SK-N-SH treated with all-trans-retinoic acid at 6 μM for 48 hours (cell line): ENCODE data around the gene PEPD.

Experiments
- ATAC-seq: fragments of 200-7000 bp; cut with Tn5 transposase; 3 replicates; pipeline ENCODE4 v1.9.1; 2020; ENCODE audit warnings: mild to moderate bottlenecking, moderate library complexity
- ARNTL ChIP-seq: fragments of 450-650 bp; formaldehyde crosslinking; IDR thresholded peaks from 2 replicates; pipeline ENCODE4 v1.5.0; 2020; ENCODE audit warnings: low read depth, mild to moderate bottlenecking, moderate library complexity, borderline replicate concordance
- BACH2 ChIP-seq: fragments of 250-450 bp; sonication (Bioruptor Pico); IDR thresholded peaks from 2 replicates; pipeline ENCODE4 v1.9.0; 2021; ENCODE audit warnings: mild to moderate bottlenecking, borderline replicate concordance
- CREB5 ChIP-seq: fragments of 250-450 bp; sonication (Bioruptor Pico); IDR thresholded peaks from 2 replicates; pipeline ENCODE4 v1.5.1; 2020; ENCODE audit warnings: low read depth, mild to moderate bottlenecking, moderate library complexity
- CSRNP3 ChIP-seq: fragments of 250-450 bp; sonication (Bioruptor Pico); IDR thresholded peaks from 2 replicates; pipeline ENCODE4 v1.5.1; 2021; ENCODE audit warnings: mild to moderate bottlenecking, moderate library complexity
- ESRRG ChIP-seq: fragments of 250-450 bp; sonication (Bioruptor Pico); IDR thresholded peaks from 2 replicates; pipeline ENCODE4 v1.6.1; 2021; ENCODE audit warnings: mild to moderate bottlenecking
- GLIS3 ChIP-seq: fragments of 250-450 bp; sonication (Bioruptor Pico); IDR thresholded peaks from 2 replicates; pipeline ENCODE4 v1.5.0; 2020; ENCODE audit warnings: mild to moderate bottlenecking, moderate library complexity
- ISL1 ChIP-seq: fragments of 250-450 bp; sonication (Bioruptor Pico); IDR thresholded peaks from 2 replicates; pipeline ENCODE4 v2.1.2; 2022; ENCODE audit warnings: mild to moderate bottlenecking, moderate library complexity
- PPARA ChIP-seq: fragments of 250-450 bp; sonication (Bioruptor Pico); IDR thresholded peaks from 2 replicates; pipeline ENCODE4 v1.5.0; 2020; ENCODE audit warnings: mild to moderate bottlenecking, borderline replicate concordance
- RARB ChIP-seq: fragments of 250-450 bp; sonication (Bioruptor Pico); IDR thresholded peaks from 2 replicates; pipeline ENCODE4 v1.8.0; 2021; ENCODE audit warnings: mild to moderate bottlenecking, moderate library complexity
- SNAI2 ChIP-seq: fragments of 250-450 bp; sonication (Bioruptor Pico); IDR thresholded peaks from 2 replicates; pipeline ENCODE4 v1.5.0; 2020; ENCODE audit warnings: mild to moderate bottlenecking, moderate library complexity
- TCF4 ChIP-seq: fragments of 250-450 bp; sonication (Bioruptor Pico); IDR thresholded peaks from 2 replicates; pipeline ENCODE4 v1.8.0; 2021; ENCODE audit warnings: mild to moderate bottlenecking, moderate library complexity, borderline replicate concordance
- TOX ChIP-seq: fragments of 250-450 bp; sonication (Bioruptor Pico); IDR thresholded peaks from 2 replicates; pipeline ENCODE4 v1.8.0; 2021; ENCODE audit warnings: mild to moderate bottlenecking, moderate library complexity, borderline replicate concordance
- ZC3H10 ChIP-seq: fragments of 250-450 bp; sonication (Bioruptor Pico); IDR thresholded peaks from 2 replicates; pipeline ENCODE4 v1.5.1; 2021; ENCODE audit warnings: mild to moderate bottlenecking, moderate library complexity
- ZFP3 ChIP-seq: fragments of 250-450 bp; sonication (Bioruptor Pico); IDR thresholded peaks from 2 replicates; pipeline ENCODE4 v1.5.0; 2020; ENCODE audit warnings: mild to moderate bottlenecking, moderate library complexity
- ZFP30 ChIP-seq: fragments of 450-650 bp; formaldehyde crosslinking; IDR thresholded peaks from 2 replicates; pipeline ENCODE4 v1.5.0; 2022; ENCODE audit warnings: mild to moderate bottlenecking, moderate library complexity
- ZNF565 ChIP-seq: fragments of 450-650 bp; formaldehyde crosslinking; conservative IDR thresholded peaks from 2 replicates; pipeline ENCODE4 v1.5.0; 2020; ENCODE audit warnings: low read depth, mild to moderate bottlenecking, moderate library complexity
- ZNF70 ChIP-seq: fragments of 450-650 bp; formaldehyde crosslinking; IDR thresholded peaks from 2 replicates; pipeline ENCODE4 v1.5.0; 2020; ENCODE audit warnings: mild to moderate bottlenecking, moderate library complexity
- ZNF8 ChIP-seq: fragments of 450-650 bp; formaldehyde crosslinking; IDR thresholded peaks from 2 replicates; pipeline ENCODE4 v1.5.0; 2020; ENCODE audit warnings: mild to moderate bottlenecking, moderate library complexity
- TF ChIP-seq, protein P1 (sequence below): fragments of 250-450 bp; sonication (Bioruptor Pico); IDR thresholded peaks from 2 replicates; pipeline ENCODE4 v1.5.0; 2020; ENCODE audit warnings: mild to moderate bottlenecking, moderate library complexity
- TF ChIP-seq, protein P2 (sequence below): fragments of 250-450 bp; sonication (Bioruptor Pico); IDR thresholded peaks from 2 replicates; pipeline ENCODE4 v1.8.0; 2021; ENCODE audit warnings: low read depth, mild to moderate bottlenecking, moderate library complexity, borderline replicate concordance

The PEPD gene

GRCh38 chr19:33345163-33345562 is 176.4 kb downstream of the PEPD start (continued):
- TF ChIP-seq, protein P1, sequence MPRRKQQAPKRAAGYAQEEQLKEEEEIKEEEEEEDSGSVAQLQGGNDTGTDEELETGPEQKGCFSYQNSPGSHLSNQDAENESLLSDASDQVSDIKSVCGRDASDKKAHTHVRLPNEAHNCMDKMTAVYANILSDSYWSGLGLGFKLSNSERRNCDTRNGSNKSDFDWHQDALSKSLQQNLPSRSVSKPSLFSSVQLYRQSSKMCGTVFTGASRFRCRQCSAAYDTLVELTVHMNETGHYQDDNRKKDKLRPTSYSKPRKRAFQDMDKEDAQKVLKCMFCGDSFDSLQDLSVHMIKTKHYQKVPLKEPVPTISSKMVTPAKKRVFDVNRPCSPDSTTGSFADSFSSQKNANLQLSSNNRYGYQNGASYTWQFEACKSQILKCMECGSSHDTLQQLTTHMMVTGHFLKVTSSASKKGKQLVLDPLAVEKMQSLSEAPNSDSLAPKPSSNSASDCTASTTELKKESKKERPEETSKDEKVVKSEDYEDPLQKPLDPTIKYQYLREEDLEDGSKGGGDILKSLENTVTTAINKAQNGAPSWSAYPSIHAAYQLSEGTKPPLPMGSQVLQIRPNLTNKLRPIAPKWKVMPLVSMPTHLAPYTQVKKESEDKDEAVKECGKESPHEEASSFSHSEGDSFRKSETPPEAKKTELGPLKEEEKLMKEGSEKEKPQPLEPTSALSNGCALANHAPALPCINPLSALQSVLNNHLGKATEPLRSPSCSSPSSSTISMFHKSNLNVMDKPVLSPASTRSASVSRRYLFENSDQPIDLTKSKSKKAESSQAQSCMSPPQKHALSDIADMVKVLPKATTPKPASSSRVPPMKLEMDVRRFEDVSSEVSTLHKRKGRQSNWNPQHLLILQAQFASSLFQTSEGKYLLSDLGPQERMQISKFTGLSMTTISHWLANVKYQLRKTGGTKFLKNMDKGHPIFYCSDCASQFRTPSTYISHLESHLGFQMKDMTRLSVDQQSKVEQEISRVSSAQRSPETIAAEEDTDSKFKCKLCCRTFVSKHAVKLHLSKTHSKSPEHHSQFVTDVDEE (CRISPR knock-in tag), result no peak
- TF ChIP-seq ZNF70 (CRISPR knock-in tag) (no peak), GLIS3 (CRISPR knock-in tag) (no peak), ZC3H10 (CRISPR knock-in tag) (no peak), PPARA (CRISPR knock-in tag) (no peak), SNAI2 (CRISPR knock-in tag) (no peak)
- TF ChIP-seq, protein P2, sequence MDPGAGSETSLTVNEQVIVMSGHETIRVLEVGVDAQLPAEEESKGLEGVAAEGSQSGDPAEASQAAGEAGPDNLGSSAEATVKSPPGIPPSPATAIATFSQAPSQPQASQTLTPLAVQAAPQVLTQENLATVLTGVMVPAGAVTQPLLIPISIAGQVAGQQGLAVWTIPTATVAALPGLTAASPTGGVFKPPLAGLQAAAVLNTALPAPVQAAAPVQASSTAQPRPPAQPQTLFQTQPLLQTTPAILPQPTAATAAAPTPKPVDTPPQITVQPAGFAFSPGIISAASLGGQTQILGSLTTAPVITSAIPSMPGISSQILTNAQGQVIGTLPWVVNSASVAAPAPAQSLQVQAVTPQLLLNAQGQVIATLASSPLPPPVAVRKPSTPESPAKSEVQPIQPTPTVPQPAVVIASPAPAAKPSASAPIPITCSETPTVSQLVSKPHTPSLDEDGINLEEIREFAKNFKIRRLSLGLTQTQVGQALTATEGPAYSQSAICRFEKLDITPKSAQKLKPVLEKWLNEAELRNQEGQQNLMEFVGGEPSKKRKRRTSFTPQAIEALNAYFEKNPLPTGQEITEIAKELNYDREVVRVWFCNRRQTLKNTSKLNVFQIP (CRISPR knock-in tag), result no peak

DNA sequence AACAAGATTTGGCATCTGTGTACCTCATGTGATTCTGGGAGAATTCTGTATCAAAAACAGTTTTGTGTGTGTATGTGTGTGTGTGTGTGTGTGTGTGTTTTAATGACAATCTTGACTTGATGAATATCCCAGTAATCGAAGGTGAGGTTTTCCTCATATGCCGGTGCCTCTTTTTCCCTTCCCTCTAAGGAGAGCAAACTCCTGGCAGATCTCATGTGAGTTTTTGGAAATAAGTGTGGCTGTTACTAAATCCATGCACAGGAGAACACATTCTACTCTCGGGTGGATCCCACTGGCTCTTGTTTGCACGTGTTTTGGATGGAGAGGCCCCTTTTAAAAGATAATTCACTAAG is 177.0 kb downstream of the PEPD start:
- TF ChIP-seq ZNF565, result no peak
- no peak for TF ChIP-seq BACH2 (CRISPR knock-in tag)
- no peak for TF ChIP-seq ZNF8
- no peak for TF ChIP-seq CREB5 (CRISPR knock-in tag)
- TF ChIP-seq RARB (CRISPR knock-in tag), result no peak
- TF ChIP-seq TCF4 (CRISPR knock-in tag), result no peak
- no peak for TF ChIP-seq GLIS3 (CRISPR knock-in tag)
- TF ChIP-seq ZC3H10 (CRISPR knock-in tag), result no peak

DNA sequence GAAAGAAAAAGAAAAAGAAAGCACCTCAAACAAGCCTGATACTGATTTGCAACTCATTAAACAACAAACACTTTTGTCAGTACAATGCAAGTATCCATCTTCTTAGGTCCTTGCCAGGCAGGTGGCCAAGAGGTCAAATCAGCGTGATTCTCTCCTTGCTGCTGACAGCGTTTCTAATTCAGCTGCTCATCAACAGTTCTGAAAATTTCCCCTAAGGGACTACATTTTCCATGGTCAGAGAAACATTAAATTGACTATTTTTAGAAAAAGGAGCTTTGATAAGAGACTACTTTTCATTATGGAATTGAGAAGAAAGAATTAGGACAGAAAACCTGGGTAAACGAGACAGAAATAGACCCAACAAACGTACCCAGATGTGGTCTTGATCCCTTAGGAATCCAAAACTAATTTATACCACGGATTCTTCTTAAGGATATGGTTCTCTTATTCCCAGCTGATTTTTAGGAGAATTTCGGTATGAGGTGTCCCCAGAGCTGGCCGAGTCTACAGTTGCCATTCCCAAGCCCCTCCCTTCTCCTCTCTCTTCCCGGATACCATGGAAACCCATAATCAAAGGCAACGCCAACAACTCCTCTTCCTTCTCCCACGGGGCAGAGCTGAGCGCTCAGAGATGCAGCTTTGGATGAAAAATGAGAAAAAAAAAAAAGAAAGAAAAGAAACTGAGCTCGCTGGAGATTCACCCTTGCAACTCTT is 177.6 kb downstream of the PEPD start:
- TF ChIP-seq ZNF8, result no peak
- TF ChIP-seq SNAI2 (CRISPR knock-in tag), result no peak
- no peak for TF ChIP-seq GLIS3 (CRISPR knock-in tag)
- TF ChIP-seq TOX, result no peak
- no peak for TF ChIP-seq ZC3H10 (CRISPR knock-in tag)
- no peak for TF ChIP-seq ZFP30 (CRISPR knock-in tag)
- TF ChIP-seq PPARA (CRISPR knock-in tag), result no peak
- no peak for TF ChIP-seq CSRNP3 (CRISPR knock-in tag)
- no peak for TF ChIP-seq BACH2 (CRISPR knock-in tag)
- TF ChIP-seq ZNF70 (CRISPR knock-in tag), result no peak
- TF ChIP-seq TCF4 (CRISPR knock-in tag), result no peak
- TF ChIP-seq ESRRG (CRISPR knock-in tag), result no peak
- TF ChIP-seq ISL1, result no peak
- no peak for TF ChIP-seq ZNF565
- no peak for TF ChIP-seq ARNTL (CRISPR knock-in tag)
- TF ChIP-seq, protein P2 (CRISPR knock-in tag), result no peak
- TF ChIP-seq ZFP3 (CRISPR knock-in tag), result no peak
- TF ChIP-seq, protein P1 (CRISPR knock-in tag), result no peak
- ATAC-seq, result no peak

More for the DNA sequence above, 177.0 kb downstream of the PEPD start:
- no peak for ATAC-seq
